NB4 (cell line): ENCODE measurements around the gene DOCK9.

Source experiments
- CTCF ChIP-seq: IDR thresholded peaks from one replicate; pipeline ENCODE4 v1.5.1; 2012; ENCODE audit warnings: low read depth, low read length
- POLR2A ChIP-seq: IDR thresholded peaks from 2 replicates; pipeline ENCODE4 v1.6.1; 2011; ENCODE audit warnings: mild to moderate bottlenecking; ENCODE audit not compliant: insufficient read length; ENCODE audit errors: extremely low read depth

DNA sequence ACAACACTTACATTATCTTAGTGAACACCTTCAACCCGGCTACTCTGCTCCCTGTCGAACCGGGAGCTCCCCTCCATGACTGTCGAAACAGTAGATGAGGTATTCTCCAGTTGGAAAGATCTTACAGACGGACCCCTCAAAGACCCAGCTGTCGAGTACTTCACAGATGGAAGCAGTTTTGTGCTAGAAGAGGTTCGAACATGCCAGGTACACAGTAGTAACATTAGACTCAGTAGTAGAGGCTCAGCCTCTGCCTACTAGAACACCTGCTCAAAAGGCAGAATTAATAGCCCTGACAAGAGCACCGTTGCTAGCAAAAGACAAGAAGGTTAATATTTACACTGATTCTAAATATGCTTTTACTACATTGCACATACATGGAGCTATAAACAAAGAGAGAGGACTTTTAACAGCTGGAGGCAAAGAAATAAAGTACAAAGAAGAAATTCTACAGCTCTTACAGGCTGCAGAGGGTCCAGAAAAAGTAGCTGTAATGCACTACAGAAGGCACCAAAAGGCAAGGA is 211.8 kb downstream of the DOCK9 start:
- TF ChIP-seq CTCF (no peak), POLR2A (no peak)
